Measurements from ENCODE around the gene CA5A.

CA5A gene

DNA sequence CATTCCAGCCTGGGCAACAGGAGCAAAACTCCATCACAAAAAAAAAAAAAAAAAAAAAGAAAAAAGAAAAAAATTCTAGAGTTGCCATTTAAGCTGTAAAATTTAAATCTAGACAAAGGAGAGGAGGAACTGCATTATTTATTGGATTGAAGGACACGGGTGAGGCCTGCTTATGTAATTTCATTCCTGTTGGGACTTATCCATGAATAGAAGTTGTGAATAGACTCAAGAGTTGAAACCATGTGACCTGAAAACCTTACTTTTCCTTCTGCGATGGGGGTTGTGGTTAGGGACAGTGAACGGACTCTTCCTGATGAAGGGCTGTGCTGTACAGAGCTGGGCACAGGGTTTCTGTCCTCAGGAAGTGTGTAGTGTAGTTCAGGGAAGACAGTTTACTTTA is 37.4 kb upstream of the CA5A start:
- Mint-ChIP-seq H3K4me3 (no peak overlapping the region), H3K36me3 (ENCODE audit: insufficient read depth) (peaks cover 28% of the 10 kb centered on the region), H3K27me3 (no peaks in the 10 kb centered on the region), H3K27ac (peak overlapping the region in 1 of 2 donors; percentile 38), H3K4me1 (ENCODE audit: low read depth in 2 of 2) (peaks cover 22 to 32% of the 10 kb centered on the region in 2 donors), H3K9me3 (peaks cover 5 to 15% of the 10 kb centered on the region in 2 donors)
- no peak for ATAC-seq (replicated peaks)
- DNase-seq, result no peak

- Mint-ChIP-seq H3K27me3 (no peaks in the 10 kb centered on the region), H3K36me3 (ENCODE audit: insufficient read depth) (peaks cover 21% of the 10 kb centered on the region), H3K4me3 (no peak overlapping the region), H3K27ac (no peak overlapping the region), H3K4me1 (ENCODE audit: low read depth in 2 of 2) (peaks cover 26 to 35% of the 10 kb centered on the region in 2 donors), H3K9me3 (peaks cover 5 to 15% of the 10 kb centered on the region in 2 donors)
- ATAC-seq (replicated peaks) (no peak), DNase-seq (no peak)
Measured at GRCh38 chr16:87971933-87972332, 35.6 kb upstream of the CA5A start.

- peaks cover 41 to 51% of the 10 kb centered on the region in 2 donors for H3K4me1 Mint-ChIP-seq (ENCODE audit: low read depth in 2 of 2)
- H3K27ac Mint-ChIP-seq, result no peak overlapping the region
- H3K27me3 Mint-ChIP-seq, result no peaks in the 10 kb centered on the region
- ATAC-seq (replicated peaks) (no peak), DNase-seq (no peak)
- peaks cover 5 to 15% of the 10 kb centered on the region in 2 donors for H3K9me3 Mint-ChIP-seq
- H3K36me3 Mint-ChIP-seq (ENCODE audit: insufficient read depth), result peaks cover 15% of the 10 kb centered on the region
- no peak overlapping the region for H3K4me3 Mint-ChIP-seq
Measured at GRCh38 chr16:87970186-87970585, 33.9 kb upstream of the CA5A start.

- H3K9me3 Mint-ChIP-seq, result peaks cover 5 to 15% of the 10 kb centered on the region in 2 donors
- H3K4me3 Mint-ChIP-seq, result no peak overlapping the region
- no peaks in the 10 kb centered on the region for H3K27me3 Mint-ChIP-seq
- H3K27ac Mint-ChIP-seq, result no peak overlapping the region
- H3K36me3 Mint-ChIP-seq (ENCODE audit: insufficient read depth), result peaks cover 13% of the 10 kb centered on the region
- peaks cover 52 to 64% of the 10 kb centered on the region in 2 donors for H3K4me1 Mint-ChIP-seq (ENCODE audit: low read depth in 2 of 2)
- no peak for ATAC-seq (replicated peaks)
- no peak for DNase-seq
Measured at GRCh38 chr16:87968541-87968940, 32.2 kb upstream of the CA5A start.

GRCh38 chr16:87966685-87967185 is 30.4 kb upstream of the CA5A start:
- Mint-ChIP-seq H3K36me3 (ENCODE audit: insufficient read depth) (peaks cover 9% of the 10 kb centered on the region), H3K9me3 (peaks cover 1 to 10% of the 10 kb centered on the region in 2 donors), H3K27me3 (no peaks in the 10 kb centered on the region), H3K4me1 (ENCODE audit: low read depth in 2 of 2) (peaks cover 58 to 65% of the 10 kb centered on the region in 2 donors), H3K4me3 (peak overlapping the region in 1 of 2 donors; percentile 38), H3K27ac (peak overlapping the region; percentile 93 to 95)
- ATAC-seq (replicated peaks), result no peak
- DNase-seq, result no peak

DNA sequence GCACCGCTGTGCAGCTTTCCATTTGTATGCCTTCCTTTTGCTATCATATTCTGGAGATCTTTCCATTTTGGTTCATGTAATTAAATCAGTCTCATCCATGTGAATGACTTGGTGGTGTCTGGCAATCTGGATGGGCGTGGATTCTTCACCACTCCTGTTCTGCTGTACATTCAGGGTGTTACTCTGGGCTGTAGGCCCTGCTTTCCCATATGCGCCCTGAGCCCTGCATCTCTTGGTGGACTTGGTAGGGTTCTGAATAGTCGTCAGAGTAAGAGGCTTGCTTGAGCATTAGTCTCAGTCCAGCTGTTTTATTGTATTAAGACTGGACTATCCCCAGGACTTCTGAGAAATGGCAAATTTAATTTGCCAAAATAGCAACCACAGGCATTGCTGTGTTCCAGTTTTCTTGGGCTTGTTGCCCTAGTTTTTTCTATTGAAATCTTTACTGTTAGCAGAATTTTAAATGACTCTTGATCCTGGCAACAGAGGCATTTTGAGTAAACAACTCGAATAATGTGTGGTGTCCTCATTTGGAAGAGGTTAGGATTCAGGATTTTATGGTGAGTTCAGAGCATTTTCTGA is 29.8 kb upstream of the CA5A start:
- H3K4me1 Mint-ChIP-seq (ENCODE audit: low read depth in 2 of 2), result peaks cover 59 to 65% of the 10 kb centered on the region in 2 donors

DNA sequence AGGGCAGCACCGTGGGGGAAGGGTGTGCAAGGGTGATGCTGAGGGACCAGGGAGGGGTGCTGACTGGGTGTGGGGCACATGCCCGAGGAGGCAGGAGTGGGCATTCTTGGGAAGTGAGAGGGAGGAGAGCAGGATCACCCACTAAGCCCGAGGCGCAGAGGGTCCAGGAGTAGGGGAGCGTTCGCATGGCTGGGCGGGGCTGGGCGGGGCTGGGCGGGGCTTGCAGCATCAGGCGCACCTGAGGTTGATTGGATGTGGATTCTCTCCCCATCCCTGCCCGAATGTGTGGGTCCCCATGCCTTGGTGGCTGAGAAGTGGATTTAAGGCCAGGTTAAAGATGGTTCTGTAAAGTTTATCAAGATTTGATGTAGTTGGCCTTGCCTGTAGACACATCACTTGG is 29.1 kb upstream of the CA5A start:
- no peak for ATAC-seq (replicated peaks)
- Mint-ChIP-seq H3K36me3 (ENCODE audit: insufficient read depth) (peaks cover 9% of the 10 kb centered on the region), H3K4me1 (ENCODE audit: low read depth in 2 of 2) (peaks cover 56 to 70% of the 10 kb centered on the region in 2 donors)

More for the DNA sequence above, 29.8 kb upstream of the CA5A start:
- Mint-ChIP-seq H3K4me3 (peak overlapping the region in 1 of 2 donors; percentile 38), H3K36me3 (ENCODE audit: insufficient read depth) (peaks cover 9% of the 10 kb centered on the region), H3K27ac (peak overlapping the region; percentile 93 to 95), H3K27me3 (no peaks in the 10 kb centered on the region), H3K9me3 (peaks cover 1 to 4% of the 10 kb centered on the region in 2 donors)
- no peak for DNase-seq
- no peak for ATAC-seq (replicated peaks)

GRCh38 chr16:87964049-87964659 is 27.8 kb upstream of the CA5A start:
- DNase-seq (no peak), ATAC-seq (replicated peaks) (no peak)
- H3K4me1 Mint-ChIP-seq (ENCODE audit: low read depth in 2 of 2), result peaks cover 61 to 76% of the 10 kb centered on the region in 2 donors
- H3K36me3 Mint-ChIP-seq (ENCODE audit: insufficient read depth), result peaks cover 14% of the 10 kb centered on the region
- H3K9me3 Mint-ChIP-seq, result no peaks in the 10 kb centered on the region
- peak overlapping the region; percentile 93 to 95 for H3K27ac Mint-ChIP-seq
- H3K4me3 Mint-ChIP-seq, result peak overlapping the region in 1 of 2 donors; percentile 50
- H3K27me3 Mint-ChIP-seq, result no peaks in the 10 kb centered on the region

More for the DNA sequence above, 29.1 kb upstream of the CA5A start:
- H3K4me3 Mint-ChIP-seq, result no peak overlapping the region
- H3K27me3 Mint-ChIP-seq, result no peaks in the 10 kb centered on the region
- peak overlapping the region; percentile 93 to 95 for H3K27ac Mint-ChIP-seq
- no peaks in the 10 kb centered on the region for H3K9me3 Mint-ChIP-seq
- DNase-seq, result no peak

- peaks cover 15% of the 10 kb centered on the region for H3K36me3 Mint-ChIP-seq (ENCODE audit: insufficient read depth)
- H3K9me3 Mint-ChIP-seq, result no peaks in the 10 kb centered on the region
- H3K27ac Mint-ChIP-seq, result peak overlapping the region; percentile 93 to 95
Measured at GRCh38 chr16:87963400-87963799, 27.1 kb upstream of the CA5A start.

GRCh38 chr16:87961623-87962022 is 25.3 kb upstream of the CA5A start:
- peak overlapping the region in 1 of 2 donors; percentile 53 for H3K27ac Mint-ChIP-seq
- no peaks in the 10 kb centered on the region for H3K9me3 Mint-ChIP-seq
- no peak for ATAC-seq (replicated peaks)
- H3K4me3 Mint-ChIP-seq, result no peak overlapping the region
- no peaks in the 10 kb centered on the region for H3K27me3 Mint-ChIP-seq
- peaks cover 60 to 77% of the 10 kb centered on the region in 2 donors for H3K4me1 Mint-ChIP-seq (ENCODE audit: low read depth in 2 of 2)
- peaks cover 13% of the 10 kb centered on the region for H3K36me3 Mint-ChIP-seq (ENCODE audit: insufficient read depth)
- DNase-seq, result no peak

More at GRCh38 chr16:87963400-87963799, 27.1 kb upstream of the CA5A start:
- no peaks in the 10 kb centered on the region for H3K27me3 Mint-ChIP-seq
- peak overlapping the region; percentile 50 to 67 for H3K4me3 Mint-ChIP-seq
- ATAC-seq (replicated peaks) (peak; percentile 92), DNase-seq (peak; percentile 42 to 48 (median 47))
- H3K4me1 Mint-ChIP-seq (ENCODE audit: low read depth in 2 of 2), result peaks cover 56 to 72% of the 10 kb centered on the region in 2 donors

DNA sequence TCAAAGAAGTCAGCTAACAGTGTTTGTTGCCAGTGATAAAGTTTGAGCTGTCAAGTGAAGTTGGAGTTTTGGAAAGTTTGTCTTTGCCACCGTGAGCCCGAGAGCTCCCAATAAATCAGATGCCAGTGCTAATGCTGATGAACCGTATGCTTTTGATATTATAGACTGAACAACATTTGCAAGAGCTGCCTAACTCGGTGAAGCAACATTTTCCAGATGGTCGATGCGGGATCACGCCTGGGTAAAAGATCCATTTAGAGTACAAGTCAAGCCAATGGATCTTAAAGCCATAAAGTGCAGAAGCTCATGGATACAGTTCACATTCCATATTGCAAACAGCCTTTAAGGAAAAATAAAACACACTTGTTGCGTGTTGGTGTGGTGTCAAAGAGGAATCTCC is 24.5 kb upstream of the CA5A start:
- ATAC-seq (replicated peaks), result no peak
- H3K4me3 Mint-ChIP-seq, result no peak overlapping the region
- H3K9me3 Mint-ChIP-seq, result no peaks in the 10 kb centered on the region
- peaks cover 60 to 77% of the 10 kb centered on the region in 2 donors for H3K4me1 Mint-ChIP-seq (ENCODE audit: low read depth in 2 of 2)
- peaks cover 14% of the 10 kb centered on the region for H3K36me3 Mint-ChIP-seq (ENCODE audit: insufficient read depth)
- H3K27me3 Mint-ChIP-seq, result no peaks in the 10 kb centered on the region
- peak overlapping the region; percentile 58 to 78 for H3K27ac Mint-ChIP-seq
- DNase-seq, result no peak

GRCh38 chr16:87960296-87960695 is 24.0 kb upstream of the CA5A start:
- H3K36me3 Mint-ChIP-seq (ENCODE audit: insufficient read depth), result peaks cover 20% of the 10 kb centered on the region
- no peak for DNase-seq
- H3K4me3 Mint-ChIP-seq, result no peak overlapping the region
- peak overlapping the region; percentile 58 to 78 for H3K27ac Mint-ChIP-seq
- no peak for ATAC-seq (replicated peaks)
- H3K9me3 Mint-ChIP-seq, result no peaks in the 10 kb centered on the region
- no peaks in the 10 kb centered on the region for H3K27me3 Mint-ChIP-seq
- peaks cover 62 to 78% of the 10 kb centered on the region in 2 donors for H3K4me1 Mint-ChIP-seq (ENCODE audit: low read depth in 2 of 2)

- H3K4me1 Mint-ChIP-seq (ENCODE audit: low read depth in 2 of 2), result peaks cover 58 to 71% of the 10 kb centered on the region in 2 donors
- peaks cover 17% of the 10 kb centered on the region for H3K36me3 Mint-ChIP-seq (ENCODE audit: insufficient read depth)
- DNase-seq (no peak), ATAC-seq (replicated peaks) (no peak)
- H3K27me3 Mint-ChIP-seq, result no peaks in the 10 kb centered on the region
- no peaks in the 10 kb centered on the region for H3K9me3 Mint-ChIP-seq
- peak overlapping the region; percentile 30 to 48 for H3K4me3 Mint-ChIP-seq
- H3K27ac Mint-ChIP-seq, result peak overlapping the region; percentile 66 to 88
Measured at GRCh38 chr16:87959391-87959990, 23.2 kb upstream of the CA5A start.

Measured in effector memory CD8-positive, alpha-beta T cell (primary cell).